HK-2 (cell line): ENCODE measurements around the gene WFIKKN1.

ENCODE experiments used
- DNase-seq: peaks from one replicate; pipeline ENCODE4 v3.0.0-alpha.2; 2018; ENCODE audit not compliant: unreplicated experiment

WFIKKN1 gene

GRCh38 chr16:657487-657886 is 26.7 kb downstream of the WFIKKN1 start:
- DNase-seq: no peak

GRCh38 chr16:658679-659571 is 28.1 kb downstream of the WFIKKN1 start:
- DNase-seq: no peak

- no peak for DNase-seq
These were observed 28.8 kb downstream of the WFIKKN1 start for GRCh38 chr16:659618-660017.

- no peak for DNase-seq
These were observed 29.3 kb downstream of the WFIKKN1 start for GRCh38 chr16:660132-660458.

GRCh38 chr16:660459-661183 is 29.8 kb downstream of the WFIKKN1 start:
- no peak for DNase-seq

GRCh38 chr16:661184-661821 is 30.5 kb downstream of the WFIKKN1 start:
- no peak for DNase-seq

- DNase-seq: no peak
These were observed 31.3 kb downstream of the WFIKKN1 start for GRCh38 chr16:662095-662494.

GRCh38 chr16:662597-662996 is 31.8 kb downstream of the WFIKKN1 start:
- no peak for DNase-seq

- DNase-seq: no peak
These were observed 35.8 kb downstream of the WFIKKN1 start for GRCh38 chr16:666572-666971.

GRCh38 chr16:667113-667779 is 36.5 kb downstream of the WFIKKN1 start:
- DNase-seq: no peak

- DNase-seq: peak; percentile 88
These were observed 37.2 kb downstream of the WFIKKN1 start, which contains the start of gene RHOT2 for GRCh38 chr16:667780-668518. RHOT2 (plus strand) TSS chr16:668132; CDS start chr16:668200, 68 bp downstream.

GRCh38 chr16:668519-669171 is 37.9 kb downstream of the WFIKKN1 start:
- DNase-seq: no peak

GRCh38 chr16:669666-670065 is 38.9 kb downstream of the WFIKKN1 start:
- DNase-seq: no peak

GRCh38 chr16:670485-671352 is 39.9 kb downstream of the WFIKKN1 start:
- DNase-seq: no peak

GRCh38 chr16:671353-672131 is 40.8 kb downstream of the WFIKKN1 start:
- DNase-seq: no peak

GRCh38 chr16:672371-672770 is 41.6 kb downstream of the WFIKKN1 start:
- DNase-seq: no peak

GRCh38 chr16:672851-673250 is 42.1 kb downstream of the WFIKKN1 start:
- no peak for DNase-seq

GRCh38 chr16:673399-673991 is 42.7 kb downstream of the WFIKKN1 start:
- DNase-seq: no peak
